WTC11 (cell line): ENCODE data around the gene RPL18A. TPM values are rescaled to one million over a fixed set of nuclear protein-coding genes. Genes with fewer than 3 reads are reported as not detected.

Experiments used
- ATAC-seq: fragments of 200-7000 bp; cut with Tn5 transposase; 2 replicates; pipeline ENCODE4 v1.10.0; 2021; ENCODE audit warnings: mild to moderate bottlenecking, moderate library complexity
- CTCF ChIA-PET: fragments of 300-600 bp; sonication (Branson Sonifier 250); formaldehyde crosslinking; loops from one replicate; lab custom pipeline; 2021; ENCODE audit warnings: antibody characterized with exemption; lab: Charles Lee
- POLR2A ChIA-PET: fragments of 350-600 bp; sonication (Branson Sonifier 250); formaldehyde crosslinking; loops from one replicate; lab custom pipeline; 2021; ENCODE audit warnings: antibody characterized with exemption; lab: Charles Lee
- DNase-seq: peaks from one replicate; pipeline ENCODE4 v3.0.0; 2021; ENCODE audit warnings: low spot score
- H3K27ac Mint-ChIP-seq: 2 replicates; pipeline ENCODE4 v1.8.0; 2021; ENCODE audit warnings: mixed read lengths
- H3K27me3 Mint-ChIP-seq: 2 replicates; pipeline ENCODE4 v1.8.0; 2021; ENCODE audit warnings: low read depth, mild to moderate bottlenecking, moderate library complexity, mixed read lengths
- H3K36me3 Mint-ChIP-seq: 2 replicates; pipeline ENCODE4 v1.8.0; 2021; ENCODE audit warnings: mixed read lengths
- H3K4me1 Mint-ChIP-seq: 2 replicates; pipeline ENCODE4 v1.8.0; 2022; ENCODE audit warnings: mixed read lengths
- H3K4me3 Mint-ChIP-seq: 2 replicates; pipeline ENCODE4 v1.8.0; 2021; ENCODE audit warnings: mild to moderate bottlenecking, moderate library complexity, mixed read lengths
- H3K9me3 Mint-ChIP-seq: 2 replicates; pipeline ENCODE4 v1.8.0; 2021; ENCODE audit warnings: mixed read lengths
- JAZF1 ChIP-seq: fragments of 250-450 bp; sonication (Bioruptor Pico); IDR thresholded peaks from 2 replicates; pipeline ENCODE4 v1.9.0; 2021; ENCODE audit warnings: moderate library complexity, mild to moderate bottlenecking, inconsistent platforms
- NFATC4 ChIP-seq: fragments of 250-450 bp; sonication (Bioruptor Pico); IDR thresholded peaks from 2 replicates; pipeline ENCODE4 v1.9.0; 2021; ENCODE audit warnings: mild to moderate bottlenecking
- NR2C2 ChIP-seq: sonication (generic); formaldehyde crosslinking; IDR thresholded peaks from 2 replicates; pipeline ENCODE4 v1.8.0; 2022; ENCODE audit warnings: mild to moderate bottlenecking, missing genetic modification reagents
- NR3C1 ChIP-seq: sonication (generic); formaldehyde crosslinking; conservative IDR thresholded peaks from 2 replicates; pipeline ENCODE4 v1.8.1; 2023; ENCODE audit warnings: low read depth, mild to moderate bottlenecking, missing genetic modification reagents
- PRRX2 ChIP-seq: fragments of 250-450 bp; sonication (Bioruptor Pico); IDR thresholded peaks from 2 replicates; pipeline ENCODE4 v1.8.0; 2021; ENCODE audit warnings: mild to moderate bottlenecking
- RELA ChIP-seq: sonication (generic); formaldehyde crosslinking; IDR thresholded peaks from 2 replicates; pipeline ENCODE4 v1.8.1; 2022; ENCODE audit warnings: missing genetic modification reagents, mild to moderate bottlenecking, borderline replicate concordance
- SP1 ChIP-seq: sonication (generic); formaldehyde crosslinking; conservative IDR thresholded peaks from 2 replicates; pipeline ENCODE4 v1.8.1; 2022; ENCODE audit warnings: missing genetic modification reagents
- TEAD1 ChIP-seq: sonication (generic); formaldehyde crosslinking; IDR thresholded peaks from 2 replicates; pipeline ENCODE4 v1.8.0; 2022; ENCODE audit warnings: mild to moderate bottlenecking, missing genetic modification reagents
- ZNF121 ChIP-seq: sonication (generic); formaldehyde crosslinking; IDR thresholded peaks from 2 replicates; pipeline ENCODE4 v1.8.0; 2023; ENCODE audit warnings: missing genetic modification reagents
- ZNF232 ChIP-seq: sonication (generic); formaldehyde crosslinking; IDR thresholded peaks from 2 replicates; pipeline ENCODE4 v1.8.0; 2022; ENCODE audit warnings: mild to moderate bottlenecking, missing genetic modification reagents
- total RNA-seq: library from RNA; stranded (reverse); gene quantifications from 3 replicates; pipeline ENCODE4 v1.2.3, GENCODE V29; 2021
- TF ChIP-seq, protein P1 (sequence below): sonication (generic); formaldehyde crosslinking; IDR thresholded peaks from 2 replicates; pipeline ENCODE4 v1.8.1; 2022; ENCODE audit warnings: missing genetic modification reagents, borderline replicate concordance
- TF ChIP-seq, protein P2 (sequence below): sonication (generic); formaldehyde crosslinking; IDR thresholded peaks from 2 replicates; pipeline ENCODE4 v1.8.0; 2022; ENCODE audit warnings: mild to moderate bottlenecking, missing genetic modification reagents
- TF ChIP-seq, protein P3 (sequence below): sonication (generic); formaldehyde crosslinking; IDR thresholded peaks from 2 replicates; pipeline ENCODE4 v1.8.0; 2022; ENCODE audit warnings: mild to moderate bottlenecking, missing genetic modification reagents
- TF ChIP-seq, protein P4 (sequence below): fragments of 250-450 bp; sonication (Bioruptor Pico); conservative IDR thresholded peaks from 2 replicates; pipeline ENCODE4 v1.9.0; 2021; ENCODE audit warnings: mild to moderate bottlenecking
- TF ChIP-seq, protein P5 (sequence below): fragments of 250-450 bp; sonication (Bioruptor Pico); IDR thresholded peaks from 2 replicates; pipeline ENCODE4 v1.9.0; 2021; ENCODE audit warnings: moderate library complexity, mild to moderate bottlenecking, inconsistent platforms, borderline replicate concordance
- TF ChIP-seq, protein P6 (sequence below): fragments of 250-450 bp; sonication (Bioruptor Pico); IDR thresholded peaks from 2 replicates; pipeline ENCODE4 v1.9.0; 2021; ENCODE audit warnings: mild to moderate bottlenecking, borderline replicate concordance
- TF ChIP-seq, protein P7 (sequence below): fragments of 250-450 bp; sonication (Bioruptor Pico); IDR thresholded peaks from 2 replicates; pipeline ENCODE4 v1.9.0; 2021; ENCODE audit warnings: mild to moderate bottlenecking
- TF ChIP-seq, protein P8 (sequence below): sonication (generic); formaldehyde crosslinking; IDR thresholded peaks from 2 replicates; pipeline ENCODE4 v1.8.1; 2023; ENCODE audit warnings: mild to moderate bottlenecking, missing genetic modification reagents

RPL18A gene
- total RNA-seq, 1 experiment from 2014 or later, result 2,950 TPM

DNA sequence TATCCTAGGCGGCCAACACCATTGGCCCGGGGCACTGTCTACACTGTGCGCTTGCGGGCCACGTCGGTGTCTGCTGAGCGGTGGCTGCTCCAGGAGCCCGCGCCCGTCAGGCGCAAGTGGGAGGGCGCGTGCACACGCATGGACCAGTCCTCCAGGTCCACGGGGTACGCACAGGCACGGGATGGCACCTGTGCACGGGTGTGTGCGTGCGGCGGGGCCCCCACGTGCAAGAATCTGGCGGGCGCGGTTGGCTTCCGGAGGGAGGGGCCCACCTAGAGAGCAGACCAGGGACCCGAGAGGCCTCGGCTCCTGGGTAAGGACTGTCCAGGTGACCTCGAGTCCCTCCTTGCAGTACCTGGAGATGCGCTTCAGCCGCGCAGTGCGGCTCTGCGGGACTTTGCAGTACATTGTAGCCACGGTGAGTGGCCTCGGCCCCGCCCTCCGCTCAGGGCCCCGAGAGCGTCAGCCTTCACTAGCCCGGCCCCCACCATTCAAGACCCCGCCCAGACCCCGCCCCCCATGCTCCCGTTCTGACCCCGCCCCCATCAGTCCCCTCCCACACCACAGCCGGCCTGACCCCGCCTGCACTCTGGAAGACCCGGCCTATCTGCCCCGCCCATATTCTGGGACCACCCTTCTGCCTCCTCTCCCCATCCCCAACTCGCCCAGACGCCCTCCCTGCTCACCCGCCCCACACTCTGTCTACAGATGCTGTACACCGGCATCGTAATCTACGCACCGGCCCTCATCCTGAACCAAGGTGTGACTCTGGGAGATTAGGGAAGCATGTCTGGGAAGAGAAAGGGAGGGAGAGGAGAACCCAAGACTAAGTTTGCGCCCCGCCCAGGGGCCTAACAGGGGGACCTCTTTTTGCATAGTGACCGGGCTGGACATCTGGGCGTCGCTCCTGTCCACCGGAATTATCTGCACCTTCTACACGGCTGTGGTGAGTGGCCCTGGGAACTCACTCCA lies 14.4 kb downstream of the RPL18A start (continued):
- TF ChIP-seq, protein P1, sequence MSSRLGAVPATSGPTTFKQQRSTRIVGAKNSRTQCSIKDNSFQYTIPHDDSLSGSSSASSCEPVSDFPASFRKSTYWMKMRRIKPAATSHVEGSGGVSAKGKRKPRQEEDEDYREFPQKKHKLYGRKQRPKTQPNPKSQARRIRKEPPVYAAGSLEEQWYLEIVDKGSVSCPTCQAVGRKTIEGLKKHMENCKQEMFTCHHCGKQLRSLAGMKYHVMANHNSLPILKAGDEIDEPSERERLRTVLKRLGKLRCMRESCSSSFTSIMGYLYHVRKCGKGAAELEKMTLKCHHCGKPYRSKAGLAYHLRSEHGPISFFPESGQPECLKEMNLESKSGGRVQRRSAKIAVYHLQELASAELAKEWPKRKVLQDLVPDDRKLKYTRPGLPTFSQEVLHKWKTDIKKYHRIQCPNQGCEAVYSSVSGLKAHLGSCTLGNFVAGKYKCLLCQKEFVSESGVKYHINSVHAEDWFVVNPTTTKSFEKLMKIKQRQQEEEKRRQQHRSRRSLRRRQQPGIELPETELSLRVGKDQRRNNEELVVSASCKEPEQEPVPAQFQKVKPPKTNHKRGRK (CRISPR knock-in tag), result no peak
- TF ChIP-seq NFATC4 (CRISPR knock-in tag), result no peak
- no peak for TF ChIP-seq ZNF232
- TF ChIP-seq, protein P2, sequence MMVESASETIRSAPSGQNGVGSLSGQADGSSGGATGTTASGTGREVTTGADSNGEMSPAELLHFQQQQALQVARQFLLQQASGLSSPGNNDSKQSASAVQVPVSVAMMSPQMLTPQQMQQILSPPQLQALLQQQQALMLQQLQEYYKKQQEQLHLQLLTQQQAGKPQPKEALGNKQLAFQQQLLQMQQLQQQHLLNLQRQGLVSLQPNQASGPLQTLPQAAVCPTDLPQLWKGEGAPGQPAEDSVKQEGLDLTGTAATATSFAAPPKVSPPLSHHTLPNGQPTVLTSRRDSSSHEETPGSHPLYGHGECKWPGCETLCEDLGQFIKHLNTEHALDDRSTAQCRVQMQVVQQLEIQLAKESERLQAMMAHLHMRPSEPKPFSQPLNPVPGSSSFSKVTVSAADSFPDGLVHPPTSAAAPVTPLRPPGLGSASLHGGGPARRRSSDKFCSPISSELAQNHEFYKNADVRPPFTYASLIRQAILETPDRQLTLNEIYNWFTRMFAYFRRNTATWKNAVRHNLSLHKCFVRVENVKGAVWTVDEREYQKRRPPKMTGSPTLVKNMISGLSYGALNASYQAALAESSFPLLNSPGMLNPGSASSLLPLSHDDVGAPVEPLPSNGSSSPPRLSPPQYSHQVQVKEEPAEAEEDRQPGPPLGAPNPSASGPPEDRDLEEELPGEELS (CRISPR knock-in tag), result peak; percentile 71; the same call in 1 of the 2 replicates
- no peak for TF ChIP-seq JAZF1 (CRISPR knock-in tag)
- no peak for TF ChIP-seq NR2C2 (CRISPR knock-in tag)
- 0 out of 2 replicates have a peak, but pooled peaks have one; percentile 43 for TF ChIP-seq TEAD1 (CRISPR knock-in tag)
- TF ChIP-seq, protein P3, sequence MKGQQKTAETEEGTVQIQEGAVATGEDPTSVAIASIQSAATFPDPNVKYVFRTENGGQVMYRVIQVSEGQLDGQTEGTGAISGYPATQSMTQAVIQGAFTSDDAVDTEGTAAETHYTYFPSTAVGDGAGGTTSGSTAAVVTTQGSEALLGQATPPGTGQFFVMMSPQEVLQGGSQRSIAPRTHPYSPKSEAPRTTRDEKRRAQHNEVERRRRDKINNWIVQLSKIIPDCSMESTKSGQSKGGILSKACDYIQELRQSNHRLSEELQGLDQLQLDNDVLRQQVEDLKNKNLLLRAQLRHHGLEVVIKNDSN (CRISPR knock-in tag), result no peak
- TF ChIP-seq RELA (CRISPR knock-in tag), result no peak
- 0 out of 2 replicates have a peak, but pooled peaks have one; percentile 5 for TF ChIP-seq ZNF121
- TF ChIP-seq, protein P4, sequence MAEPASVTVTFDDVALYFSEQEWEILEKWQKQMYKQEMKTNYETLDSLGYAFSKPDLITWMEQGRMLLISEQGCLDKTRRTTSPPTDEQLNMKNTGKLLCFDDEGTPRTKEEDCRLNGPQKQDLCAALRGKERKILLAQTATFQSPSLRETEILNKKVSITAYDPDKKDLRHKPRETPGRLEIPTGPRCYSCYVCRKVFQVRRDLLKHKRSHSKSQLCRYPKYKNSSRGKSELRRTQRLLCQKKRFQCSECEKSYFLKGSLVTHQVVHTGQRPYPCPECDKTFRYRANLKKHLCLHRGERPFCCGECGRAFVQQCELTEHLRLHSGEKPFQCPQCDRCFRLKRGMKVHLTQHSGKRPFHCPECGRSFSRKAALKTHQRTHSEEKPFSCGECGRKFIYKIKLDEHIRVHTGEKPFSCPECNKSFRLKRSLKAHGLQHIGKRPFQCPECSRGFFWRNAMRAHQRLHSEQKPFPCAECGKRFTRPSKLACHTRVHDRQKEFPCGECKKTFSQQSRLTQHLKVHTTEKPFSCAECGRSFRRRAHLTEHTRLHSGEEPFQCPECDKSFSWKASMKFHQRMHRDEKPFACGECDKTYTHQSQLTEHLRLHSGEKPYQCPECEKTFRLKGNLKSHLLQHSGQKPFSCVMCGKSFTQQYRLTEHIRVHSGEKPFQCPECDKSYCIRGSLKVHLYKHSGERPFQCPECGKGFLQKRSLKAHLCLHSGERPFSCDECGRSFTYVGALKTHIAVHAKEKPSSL, result no peak
- TF ChIP-seq, protein P5, sequence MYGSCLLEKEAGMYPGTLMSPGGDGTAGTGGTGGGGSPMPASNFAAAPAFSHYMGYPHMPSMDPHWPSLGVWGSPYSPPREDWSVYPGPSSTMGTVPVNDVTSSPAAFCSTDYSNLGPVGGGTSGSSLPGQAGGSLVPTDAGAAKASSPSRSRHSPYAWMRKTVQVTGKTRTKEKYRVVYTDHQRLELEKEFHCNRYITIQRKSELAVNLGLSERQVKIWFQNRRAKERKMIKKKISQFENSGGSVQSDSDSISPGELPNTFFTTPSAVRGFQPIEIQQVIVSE (CRISPR knock-in tag), result no peak
- peak; percentile 41 for TF ChIP-seq SP1 (CRISPR knock-in tag)
- TF ChIP-seq PRRX2, result no peak

DNA sequence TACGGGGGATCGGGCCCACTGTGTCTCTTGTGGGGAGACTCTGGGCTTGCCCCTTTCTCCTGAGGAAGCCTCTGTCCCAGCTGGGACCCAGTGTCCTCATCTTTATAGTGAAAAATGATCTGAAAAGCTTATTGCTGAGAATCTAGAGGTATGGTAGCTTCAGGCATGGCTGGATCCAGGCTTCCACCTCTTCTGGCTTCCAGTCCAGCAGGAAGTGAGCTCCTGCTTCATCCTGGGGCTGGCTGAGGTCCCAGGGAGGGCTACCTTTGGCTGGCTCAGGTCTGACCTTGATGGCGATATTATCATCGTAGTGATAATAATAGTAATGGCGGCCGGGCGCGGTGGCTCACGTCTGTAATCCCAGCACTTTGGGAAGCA lies 15.0 kb downstream of the RPL18A start:
- Mint-ChIP-seq H3K27ac (no peak overlapping the region), H3K27me3 (peaks cover 13% of the 10 kb centered on the region), H3K4me1 (peaks cover 7% of the 10 kb centered on the region), H3K36me3 (no peaks in the 10 kb centered on the region), H3K9me3 (no peaks in the 10 kb centered on the region), H3K4me3 (peak overlapping the region; percentile 68)
- CTCF ChIA-PET, result interaction anchor here (1.7 kb wide), 1 partner anchor 58 kb away, joined by 12 read pairs; the partner anchor contains the start of gene CCDC124
- no peak for DNase-seq
- POLR2A ChIA-PET, result no interaction called here
- ATAC-seq, result no peak
- TF ChIP-seq, protein P2 (CRISPR knock-in tag), result no peak
- TF ChIP-seq NR3C1 (CRISPR knock-in tag) (no peak), PRRX2 (no peak), NR2C2 (CRISPR knock-in tag) (no peak)
- TF ChIP-seq, protein P6, sequence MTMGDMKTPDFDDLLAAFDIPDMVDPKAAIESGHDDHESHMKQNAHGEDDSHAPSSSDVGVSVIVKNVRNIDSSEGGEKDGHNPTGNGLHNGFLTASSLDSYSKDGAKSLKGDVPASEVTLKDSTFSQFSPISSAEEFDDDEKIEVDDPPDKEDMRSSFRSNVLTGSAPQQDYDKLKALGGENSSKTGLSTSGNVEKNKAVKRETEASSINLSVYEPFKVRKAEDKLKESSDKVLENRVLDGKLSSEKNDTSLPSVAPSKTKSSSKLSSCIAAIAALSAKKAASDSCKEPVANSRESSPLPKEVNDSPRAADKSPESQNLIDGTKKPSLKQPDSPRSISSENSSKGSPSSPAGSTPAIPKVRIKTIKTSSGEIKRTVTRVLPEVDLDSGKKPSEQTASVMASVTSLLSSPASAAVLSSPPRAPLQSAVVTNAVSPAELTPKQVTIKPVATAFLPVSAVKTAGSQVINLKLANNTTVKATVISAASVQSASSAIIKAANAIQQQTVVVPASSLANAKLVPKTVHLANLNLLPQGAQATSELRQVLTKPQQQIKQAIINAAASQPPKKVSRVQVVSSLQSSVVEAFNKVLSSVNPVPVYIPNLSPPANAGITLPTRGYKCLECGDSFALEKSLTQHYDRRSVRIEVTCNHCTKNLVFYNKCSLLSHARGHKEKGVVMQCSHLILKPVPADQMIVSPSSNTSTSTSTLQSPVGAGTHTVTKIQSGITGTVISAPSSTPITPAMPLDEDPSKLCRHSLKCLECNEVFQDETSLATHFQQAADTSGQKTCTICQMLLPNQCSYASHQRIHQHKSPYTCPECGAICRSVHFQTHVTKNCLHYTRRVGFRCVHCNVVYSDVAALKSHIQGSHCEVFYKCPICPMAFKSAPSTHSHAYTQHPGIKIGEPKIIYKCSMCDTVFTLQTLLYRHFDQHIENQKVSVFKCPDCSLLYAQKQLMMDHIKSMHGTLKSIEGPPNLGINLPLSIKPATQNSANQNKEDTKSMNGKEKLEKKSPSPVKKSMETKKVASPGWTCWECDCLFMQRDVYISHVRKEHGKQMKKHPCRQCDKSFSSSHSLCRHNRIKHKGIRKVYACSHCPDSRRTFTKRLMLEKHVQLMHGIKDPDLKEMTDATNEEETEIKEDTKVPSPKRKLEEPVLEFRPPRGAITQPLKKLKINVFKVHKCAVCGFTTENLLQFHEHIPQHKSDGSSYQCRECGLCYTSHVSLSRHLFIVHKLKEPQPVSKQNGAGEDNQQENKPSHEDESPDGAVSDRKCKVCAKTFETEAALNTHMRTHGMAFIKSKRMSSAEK (CRISPR knock-in tag), result no peak
- TF ChIP-seq, protein P7, sequence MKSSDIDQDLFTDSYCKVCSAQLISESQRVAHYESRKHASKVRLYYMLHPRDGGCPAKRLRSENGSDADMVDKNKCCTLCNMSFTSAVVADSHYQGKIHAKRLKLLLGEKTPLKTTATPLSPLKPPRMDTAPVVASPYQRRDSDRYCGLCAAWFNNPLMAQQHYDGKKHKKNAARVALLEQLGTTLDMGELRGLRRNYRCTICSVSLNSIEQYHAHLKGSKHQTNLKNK (CRISPR knock-in tag), result no peak
- TF ChIP-seq, protein P8, sequence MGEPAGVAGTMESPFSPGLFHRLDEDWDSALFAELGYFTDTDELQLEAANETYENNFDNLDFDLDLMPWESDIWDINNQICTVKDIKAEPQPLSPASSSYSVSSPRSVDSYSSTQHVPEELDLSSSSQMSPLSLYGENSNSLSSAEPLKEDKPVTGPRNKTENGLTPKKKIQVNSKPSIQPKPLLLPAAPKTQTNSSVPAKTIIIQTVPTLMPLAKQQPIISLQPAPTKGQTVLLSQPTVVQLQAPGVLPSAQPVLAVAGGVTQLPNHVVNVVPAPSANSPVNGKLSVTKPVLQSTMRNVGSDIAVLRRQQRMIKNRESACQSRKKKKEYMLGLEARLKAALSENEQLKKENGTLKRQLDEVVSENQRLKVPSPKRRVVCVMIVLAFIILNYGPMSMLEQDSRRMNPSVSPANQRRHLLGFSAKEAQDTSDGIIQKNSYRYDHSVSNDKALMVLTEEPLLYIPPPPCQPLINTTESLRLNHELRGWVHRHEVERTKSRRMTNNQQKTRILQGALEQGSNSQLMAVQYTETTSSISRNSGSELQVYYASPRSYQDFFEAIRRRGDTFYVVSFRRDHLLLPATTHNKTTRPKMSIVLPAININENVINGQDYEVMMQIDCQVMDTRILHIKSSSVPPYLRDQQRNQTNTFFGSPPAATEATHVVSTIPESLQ, result no peak
